Activated CD4-positive, alpha-beta T cell treated with anti-CD3 and anti-CD28 coated beads, Interleukin-2, amount 50 U/mL, for 16 hours (primary cell): ENCODE measurements around the gene VIPR2.
A peak's percentile ranks its signal among the peaks of the same experiment; 100 is the strongest.

Experiments used
- DNase-seq: peaks from one replicate; pipeline ENCODE4 v3.0.0-alpha.2; 2020

Gene VIPR2

DNA sequence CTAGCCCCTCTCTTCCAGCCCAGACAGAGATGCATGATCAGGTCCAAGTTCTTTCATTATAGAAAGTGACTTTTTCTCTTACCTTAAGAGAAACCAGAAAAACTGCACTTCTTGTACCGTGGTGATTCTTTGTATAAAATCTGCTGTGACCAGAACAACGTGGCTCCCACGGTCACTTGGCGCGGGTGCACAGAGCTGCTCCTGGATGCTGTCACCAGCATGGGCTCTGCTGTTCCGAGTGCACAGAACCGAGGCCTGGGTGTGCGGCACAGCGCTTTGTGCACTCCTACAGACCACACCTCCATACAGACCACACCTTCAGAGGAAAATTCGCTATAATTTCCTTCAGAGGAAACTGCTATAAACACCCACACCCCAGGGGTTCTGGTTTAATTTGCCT, 26.0 kb downstream of the VIPR2 start:
- no peak for DNase-seq

DNA sequence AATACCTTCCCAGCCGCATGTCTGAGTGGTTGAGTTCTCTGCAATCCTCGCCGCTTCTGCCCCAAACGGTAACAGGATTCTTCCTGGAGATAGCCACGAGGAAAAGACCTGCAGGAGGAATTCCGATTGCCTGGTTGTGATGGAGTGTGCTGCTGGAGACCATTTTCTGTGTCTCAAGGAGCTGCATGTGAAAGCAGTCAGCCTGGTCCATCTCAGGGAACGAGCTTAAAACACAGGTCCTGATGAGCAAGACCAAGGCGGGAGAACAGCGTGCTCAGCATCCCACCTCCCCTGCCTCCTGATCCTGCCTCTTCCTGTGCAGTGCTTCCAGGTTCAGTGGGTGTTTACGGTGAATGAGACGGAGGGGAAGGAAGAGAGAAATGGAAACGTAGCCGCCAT, 26.5 kb downstream of the VIPR2 start:
- no peak for DNase-seq

DNA sequence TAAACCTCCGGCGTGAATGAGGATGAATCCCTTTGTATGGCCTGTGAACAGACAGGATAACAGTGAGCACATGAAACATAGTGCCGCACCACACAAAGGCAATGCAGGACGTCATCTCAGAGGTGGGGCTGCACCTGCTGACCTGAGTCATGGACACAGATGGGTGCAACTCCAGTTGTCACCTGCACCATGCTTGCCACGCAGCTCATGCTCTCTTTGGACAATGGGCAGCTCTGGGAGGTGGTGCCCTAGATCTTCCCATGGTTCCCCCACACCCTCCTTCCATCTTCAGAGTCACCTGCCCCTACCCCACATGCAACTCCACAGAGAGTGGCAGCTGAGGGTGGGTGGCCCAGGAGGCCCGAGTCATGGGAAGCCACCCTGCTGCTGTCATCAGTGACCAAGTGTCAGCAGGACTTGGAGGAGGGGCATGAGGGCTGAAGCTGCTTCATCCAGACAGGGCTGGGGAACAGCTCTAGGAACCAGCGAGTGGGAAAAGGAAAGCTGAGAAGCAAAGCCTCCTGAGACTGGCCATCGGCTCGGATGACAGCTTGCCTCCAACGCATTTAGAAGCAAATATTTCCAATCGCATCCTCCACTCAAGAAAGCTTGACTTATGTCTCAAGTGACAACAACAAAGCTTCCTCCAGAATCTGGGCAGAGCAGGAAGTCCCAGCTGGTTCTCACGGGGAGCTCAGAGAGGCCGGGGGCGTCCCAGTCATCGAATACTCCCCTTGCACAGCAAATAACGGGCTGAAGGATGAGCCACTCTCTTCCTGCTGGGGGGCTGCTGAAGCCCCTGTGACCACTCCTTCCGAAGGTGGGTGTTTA, 27.1 kb downstream of the VIPR2 start:
- no peak for DNase-seq

DNA sequence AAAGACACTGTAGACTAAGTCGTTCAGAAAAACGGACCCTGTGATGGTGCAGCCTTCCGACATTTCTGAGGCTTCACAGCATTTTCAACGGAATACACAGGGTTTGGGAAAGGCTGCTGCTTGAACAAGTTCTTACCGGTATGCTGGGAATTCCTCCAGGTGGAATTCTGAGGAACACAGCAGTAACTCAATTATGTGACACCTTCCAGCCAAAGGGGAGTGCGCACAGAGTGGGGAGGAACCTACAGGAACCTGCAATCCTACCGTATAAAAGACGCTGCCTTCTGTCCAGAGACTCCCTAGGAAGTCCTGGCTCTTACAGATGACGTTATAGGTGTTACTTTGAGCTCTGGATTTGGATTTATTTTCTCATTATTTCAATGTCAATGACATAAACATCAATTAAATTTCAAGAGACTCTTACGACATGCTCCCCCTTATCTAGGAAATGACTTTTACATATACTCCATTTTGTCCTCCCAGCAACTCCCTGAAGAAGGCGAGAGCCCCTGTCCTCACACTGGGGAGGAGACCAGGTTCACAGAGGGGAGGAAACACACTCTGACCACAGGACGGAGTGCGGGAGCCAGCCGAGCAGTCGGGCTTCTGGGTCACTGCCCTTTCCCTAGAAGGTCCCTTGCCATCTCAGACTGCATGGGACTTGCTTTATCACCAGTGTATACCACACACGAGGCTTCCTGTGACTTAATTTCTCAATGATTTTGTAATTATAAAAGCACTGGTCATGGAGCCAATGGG, 27.9 kb downstream of the VIPR2 start:
- DNase-seq: no peak

DNA sequence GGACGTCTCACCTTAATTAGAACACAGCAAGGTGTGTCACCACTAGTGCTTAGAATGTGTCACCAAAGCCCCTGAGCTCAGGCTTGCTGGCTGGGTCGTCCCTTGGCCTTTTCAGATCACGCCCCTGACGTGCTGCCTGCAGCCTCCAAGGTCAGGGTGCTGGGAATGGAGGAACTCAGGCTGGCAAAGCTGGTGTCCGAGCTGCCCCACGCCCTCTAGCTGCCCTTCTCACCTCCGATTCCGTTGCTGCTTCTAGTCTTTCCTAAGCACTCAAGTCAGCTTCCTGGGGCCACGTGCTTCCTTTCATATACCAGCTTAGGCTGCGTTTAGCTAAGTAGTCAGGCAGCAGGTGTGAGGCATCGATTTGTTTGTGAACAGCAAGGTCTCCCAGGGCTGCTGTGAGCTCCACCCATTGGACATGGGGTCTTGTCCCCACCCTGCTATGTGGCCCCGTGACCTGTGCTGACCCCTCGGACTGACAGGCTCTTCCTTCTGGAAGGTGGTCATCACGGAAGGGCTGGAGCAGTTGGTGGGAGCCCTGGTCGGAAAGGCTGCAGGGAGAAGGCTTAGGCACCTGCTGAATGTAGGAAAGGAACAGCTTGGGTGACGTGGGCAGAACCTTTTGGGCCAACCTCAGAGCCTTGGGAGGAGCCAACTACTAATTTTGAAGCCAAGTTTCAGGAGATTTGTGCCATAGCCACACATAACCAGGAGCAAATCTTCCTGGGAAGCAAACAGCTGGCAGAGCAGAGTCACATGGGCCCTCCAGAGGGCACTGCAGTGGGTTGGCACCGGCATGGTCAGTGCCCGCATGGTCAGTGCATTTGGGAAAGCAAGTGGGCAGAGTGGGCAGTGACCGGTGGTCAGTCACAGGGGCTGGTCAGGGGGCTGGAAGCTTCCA, 28.8 kb downstream of the VIPR2 start:
- no peak for DNase-seq

DNA sequence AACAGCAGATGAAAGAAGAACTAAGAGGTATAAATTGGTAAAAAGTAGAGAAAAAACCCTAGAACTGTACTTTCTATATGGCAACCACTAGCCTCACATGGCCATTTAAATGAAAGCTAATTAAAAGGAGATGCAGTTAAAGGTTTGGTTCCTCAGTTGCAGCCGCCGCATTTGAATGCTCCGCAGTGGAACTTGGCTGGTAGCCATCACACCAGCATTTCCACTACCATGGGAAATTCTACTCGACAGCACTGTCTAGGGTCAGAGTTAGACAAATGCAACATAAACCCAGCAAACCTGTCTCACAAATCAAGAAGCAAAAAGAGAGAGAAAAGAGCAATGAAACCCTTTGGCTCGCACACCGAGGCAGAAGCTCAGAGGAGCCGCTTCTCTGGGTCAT, 29.7 kb downstream of the VIPR2 start:
- no peak for DNase-seq

DNA sequence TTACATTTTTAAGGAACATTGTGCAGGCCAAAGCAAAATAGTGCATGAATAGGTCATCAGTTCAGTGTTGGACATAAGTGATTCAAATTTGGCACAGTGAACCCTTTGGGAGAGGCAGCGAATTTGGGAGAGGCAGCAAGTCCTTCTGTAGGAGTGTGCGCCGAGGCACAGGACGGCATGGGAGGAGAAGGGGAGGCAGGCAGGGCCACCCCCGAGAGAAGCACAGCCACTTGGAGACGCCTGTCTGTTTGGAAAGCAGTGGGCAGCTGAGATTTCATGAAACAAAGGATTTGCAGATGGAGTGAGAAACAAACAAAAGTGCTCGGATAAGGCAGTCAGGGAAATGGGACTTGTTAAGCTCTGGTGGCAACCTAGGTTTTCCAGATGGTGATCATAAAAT, 30.6 kb downstream of the VIPR2 start:
- DNase-seq: no peak

DNA sequence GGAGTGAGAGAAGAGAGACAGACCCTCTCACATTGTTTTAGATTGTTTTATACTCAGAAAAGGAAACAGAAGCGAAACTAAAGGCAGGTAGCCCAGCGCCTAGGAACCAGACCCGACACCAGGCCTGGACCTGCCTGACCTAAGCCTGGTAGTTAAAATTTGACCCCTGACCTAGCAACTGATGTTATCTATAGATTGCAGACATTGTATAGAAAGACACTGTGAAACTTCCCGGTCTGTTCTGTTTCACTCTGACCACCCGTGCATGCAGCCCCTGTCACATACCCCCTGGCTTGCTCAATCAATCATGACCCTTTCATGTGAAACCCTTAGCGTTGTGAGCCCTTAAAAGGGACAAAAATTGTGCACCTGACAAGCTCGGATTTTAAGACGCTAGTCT, 31.6 kb downstream of the VIPR2 start:
- no peak for DNase-seq

DNA sequence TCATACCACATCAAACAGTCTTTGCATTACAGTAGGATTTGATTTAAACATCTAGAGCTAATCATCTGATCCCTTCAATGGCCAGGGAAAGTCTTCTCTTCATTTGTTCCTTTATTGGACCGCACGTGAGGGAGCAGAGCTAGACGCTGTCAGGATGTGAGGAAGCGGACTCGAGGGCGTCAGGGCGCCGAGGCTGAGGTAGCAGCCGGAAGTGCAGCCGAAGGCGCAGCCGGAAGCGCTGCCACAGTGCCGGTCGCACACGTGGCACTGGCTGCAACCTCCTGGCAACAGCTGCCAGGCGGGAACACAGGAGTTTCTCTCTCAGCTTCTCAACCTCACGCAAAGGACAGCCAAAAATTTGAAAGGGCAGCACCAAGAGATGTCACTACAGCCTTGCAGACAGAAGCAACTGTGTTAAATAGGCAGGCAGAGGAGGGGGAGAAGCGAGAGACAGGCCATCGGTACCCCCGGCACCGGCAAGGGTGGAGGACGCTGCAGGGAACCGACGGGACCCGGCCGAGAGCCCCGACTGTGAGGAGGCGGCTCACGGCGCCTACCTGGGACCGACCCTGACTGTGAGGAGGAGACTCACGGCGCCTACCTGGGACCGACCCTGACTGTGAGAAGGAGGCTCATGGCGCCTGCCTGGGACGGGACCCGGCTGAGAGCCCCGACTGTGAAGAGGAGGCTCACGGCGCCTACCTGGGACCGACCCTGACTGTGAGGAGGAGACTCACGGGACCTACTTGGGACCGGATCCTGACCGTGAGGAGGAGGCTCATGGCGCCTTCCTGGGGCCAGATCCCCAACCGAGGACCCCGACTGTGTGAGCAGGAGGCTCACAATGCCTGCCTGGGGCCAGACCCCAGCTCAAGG, 32.3 kb downstream of the VIPR2 start:
- peak; percentile 8 for DNase-seq

DNA sequence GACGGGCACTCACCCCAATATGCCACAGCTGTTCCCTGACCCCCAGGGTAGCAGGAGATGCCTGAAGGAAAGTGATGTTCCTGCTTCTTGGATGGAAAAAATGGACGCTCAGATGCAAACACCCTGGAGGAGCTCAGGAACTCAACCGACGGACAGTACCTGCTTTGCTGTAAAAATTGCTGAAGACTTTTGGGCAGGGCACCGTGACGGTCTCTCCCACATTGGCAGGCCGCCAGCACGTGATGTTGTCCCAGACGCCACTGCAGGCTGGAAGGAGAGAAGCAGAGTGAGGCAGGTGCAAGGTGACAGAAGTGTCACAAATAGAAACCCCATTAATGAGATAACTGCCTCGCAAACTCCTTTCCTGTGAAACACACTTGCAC, 35.0 kb downstream of the VIPR2 start:
- no peak for DNase-seq

DNA sequence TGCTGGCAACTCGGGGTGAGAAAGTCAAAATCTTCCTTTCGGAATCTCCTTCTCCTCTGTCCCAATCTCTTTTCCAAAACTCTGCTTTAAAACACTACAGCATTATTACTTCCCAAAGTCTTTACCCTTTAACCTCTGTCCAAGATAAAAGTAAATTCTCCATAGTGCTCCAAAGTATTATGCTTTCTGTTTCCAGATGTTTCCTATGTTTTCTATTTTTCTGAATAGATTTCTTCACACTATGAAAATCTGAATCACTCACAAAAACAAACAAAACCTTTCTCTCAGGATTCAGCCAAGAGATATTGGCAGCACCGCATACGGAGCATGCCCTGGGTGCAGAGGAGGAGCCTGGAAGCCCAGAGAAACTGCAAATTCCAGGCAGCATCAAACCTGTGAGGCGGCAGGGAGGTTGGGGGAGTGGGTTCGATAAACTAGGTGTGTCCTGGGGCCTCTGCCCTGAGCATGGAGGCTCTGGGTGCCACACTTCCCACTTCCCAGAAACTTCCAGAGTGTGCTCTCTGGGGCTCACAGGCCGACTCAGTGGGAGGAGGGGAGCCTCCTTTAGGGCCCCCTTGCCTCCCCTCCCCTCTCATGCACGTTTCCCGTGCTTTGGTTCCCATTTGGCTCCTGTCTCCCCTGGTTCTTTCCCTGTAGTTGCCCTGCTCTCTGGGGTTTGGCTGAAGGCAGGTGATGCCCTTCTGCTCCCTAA, 35.6 kb downstream of the VIPR2 start:
- DNase-seq: no peak

DNA sequence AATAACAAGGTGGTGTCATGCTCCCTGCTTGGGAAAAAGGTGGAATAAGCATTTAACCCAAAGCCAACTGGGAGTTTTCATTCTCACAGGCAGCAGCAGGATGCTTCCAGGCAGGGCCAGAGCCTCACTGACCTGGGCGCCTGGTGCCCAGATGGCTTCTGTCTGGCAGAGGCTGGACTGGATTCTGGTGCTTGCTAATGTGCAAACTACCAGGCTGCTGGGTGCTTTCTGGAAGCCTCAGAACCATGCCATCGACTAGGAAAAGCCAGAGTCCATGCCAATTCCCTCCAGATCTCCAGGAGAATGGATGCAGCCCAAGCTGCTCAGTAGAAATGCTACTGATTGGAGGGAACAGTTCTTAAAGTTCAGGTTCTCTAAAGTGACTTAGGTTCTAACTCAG, 36.2 kb downstream of the VIPR2 start:
- DNase-seq: no peak

DNA sequence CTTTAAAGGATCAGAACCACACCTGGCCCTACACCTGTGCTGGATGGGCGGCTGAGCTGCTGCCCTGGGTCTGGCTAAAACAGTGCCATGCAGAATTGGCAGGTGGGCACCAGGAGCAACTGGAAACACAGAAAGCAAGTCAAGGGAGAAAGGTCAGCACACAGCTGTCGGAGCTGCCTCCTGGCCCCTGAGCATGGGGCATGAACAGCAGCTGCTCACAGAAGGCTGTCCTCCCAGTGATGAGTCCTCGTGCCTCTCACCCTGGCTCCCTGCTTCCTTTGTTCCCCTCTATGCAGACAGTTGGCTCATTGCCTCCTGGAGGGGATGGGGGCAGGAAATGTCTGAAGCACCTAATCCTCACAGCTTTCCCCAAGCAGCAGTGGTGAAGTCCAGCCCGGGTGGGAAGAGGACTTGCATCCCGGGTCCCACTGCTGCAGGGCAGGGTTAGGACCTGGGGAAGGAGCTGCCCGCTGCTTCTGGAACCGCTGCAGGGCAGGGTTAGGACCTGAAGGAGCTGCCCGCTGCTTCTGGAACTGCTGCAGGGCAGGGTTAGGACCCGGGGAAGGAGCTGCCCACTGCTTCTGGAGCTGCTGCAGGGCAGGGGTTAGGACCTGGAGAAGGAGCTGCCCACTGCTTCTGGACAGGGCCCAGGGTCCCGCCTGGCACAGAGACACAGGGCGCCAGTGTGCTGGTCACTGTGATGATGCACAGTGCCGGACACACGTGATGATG, 37.3 kb downstream of the VIPR2 start:
- no peak for DNase-seq

DNA sequence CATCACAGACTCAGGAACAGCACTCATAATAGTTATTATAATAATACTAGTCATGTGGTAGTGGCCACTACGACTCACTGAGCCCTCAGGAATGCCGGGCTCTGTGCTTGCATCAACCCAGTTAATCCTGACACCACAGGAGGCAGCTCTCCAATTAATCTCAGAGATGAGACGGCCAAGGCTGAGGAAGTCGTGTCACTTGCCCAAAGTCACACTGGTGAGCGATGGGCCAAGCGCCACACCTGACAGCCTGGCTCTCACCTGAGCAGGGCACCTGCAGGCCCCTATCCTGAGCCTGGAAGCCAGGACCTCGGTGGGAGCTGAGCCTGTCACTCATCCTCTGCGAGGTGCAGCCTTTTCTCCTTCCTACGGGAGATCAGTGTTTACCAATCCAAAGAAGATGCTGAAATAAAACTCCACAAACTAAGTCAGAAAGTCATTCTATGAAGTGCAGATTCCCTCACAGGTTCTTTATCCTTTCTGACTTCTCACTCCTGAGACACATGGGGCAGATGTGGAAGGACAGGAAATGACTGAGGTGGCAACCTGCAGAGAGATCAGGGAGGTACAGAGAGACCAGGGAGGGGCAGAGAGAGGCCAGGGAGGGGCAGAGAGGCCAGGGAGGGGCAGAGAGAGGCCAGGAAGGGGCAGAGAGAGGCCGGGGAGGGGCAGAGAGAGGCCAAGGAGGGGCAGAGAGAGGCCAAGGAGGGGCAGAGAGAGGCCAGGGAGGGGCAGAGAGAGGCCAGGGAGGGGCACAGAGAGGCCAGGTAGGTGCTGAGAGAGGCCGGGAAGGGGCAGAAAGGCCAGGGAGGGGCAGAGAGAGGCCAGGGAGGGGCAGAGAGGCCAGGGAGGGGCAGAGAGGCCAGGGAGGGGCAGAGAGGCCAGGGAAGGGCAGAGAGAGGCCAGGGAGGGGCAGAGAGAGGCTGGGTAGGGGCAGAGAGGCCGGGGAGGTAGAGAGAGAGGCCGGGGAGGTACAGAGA, 38.5 kb downstream of the VIPR2 start:
- DNase-seq: no peak

DNA sequence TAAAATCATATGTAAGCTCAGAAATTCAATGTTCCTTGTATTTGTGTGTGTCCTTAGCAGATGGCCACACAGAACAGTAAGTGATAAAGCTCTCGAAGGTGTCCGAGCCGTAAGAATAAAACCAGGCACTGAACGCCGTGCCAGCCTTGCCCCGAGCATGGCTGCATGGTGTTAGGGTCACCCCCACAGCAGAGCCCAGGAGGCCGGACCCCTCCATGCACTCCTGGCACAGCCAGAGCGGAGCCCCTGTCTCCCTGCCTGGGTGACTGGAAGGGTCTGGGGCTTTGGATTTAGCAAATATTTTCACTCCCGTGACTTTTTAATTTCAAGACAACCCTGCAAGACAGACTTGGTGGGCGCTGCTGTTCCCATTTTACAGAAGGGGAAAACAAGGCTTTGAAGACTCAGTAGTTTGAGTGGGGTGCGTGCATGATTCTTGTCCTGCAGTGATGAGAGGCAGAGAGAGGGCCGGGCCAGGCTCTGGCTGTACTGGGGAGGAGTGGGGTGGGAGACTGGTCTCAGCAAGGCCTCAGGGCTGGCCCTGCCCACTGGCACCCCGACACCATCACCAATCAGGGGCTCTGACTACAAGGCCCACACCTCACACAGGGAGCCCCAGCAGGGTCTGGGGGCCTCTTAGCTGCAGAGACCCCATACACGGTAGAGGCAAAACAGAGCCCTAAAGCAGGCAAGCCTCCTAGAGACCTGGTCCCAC, 39.4 kb downstream of the VIPR2 start:
- DNase-seq: no peak

DNA sequence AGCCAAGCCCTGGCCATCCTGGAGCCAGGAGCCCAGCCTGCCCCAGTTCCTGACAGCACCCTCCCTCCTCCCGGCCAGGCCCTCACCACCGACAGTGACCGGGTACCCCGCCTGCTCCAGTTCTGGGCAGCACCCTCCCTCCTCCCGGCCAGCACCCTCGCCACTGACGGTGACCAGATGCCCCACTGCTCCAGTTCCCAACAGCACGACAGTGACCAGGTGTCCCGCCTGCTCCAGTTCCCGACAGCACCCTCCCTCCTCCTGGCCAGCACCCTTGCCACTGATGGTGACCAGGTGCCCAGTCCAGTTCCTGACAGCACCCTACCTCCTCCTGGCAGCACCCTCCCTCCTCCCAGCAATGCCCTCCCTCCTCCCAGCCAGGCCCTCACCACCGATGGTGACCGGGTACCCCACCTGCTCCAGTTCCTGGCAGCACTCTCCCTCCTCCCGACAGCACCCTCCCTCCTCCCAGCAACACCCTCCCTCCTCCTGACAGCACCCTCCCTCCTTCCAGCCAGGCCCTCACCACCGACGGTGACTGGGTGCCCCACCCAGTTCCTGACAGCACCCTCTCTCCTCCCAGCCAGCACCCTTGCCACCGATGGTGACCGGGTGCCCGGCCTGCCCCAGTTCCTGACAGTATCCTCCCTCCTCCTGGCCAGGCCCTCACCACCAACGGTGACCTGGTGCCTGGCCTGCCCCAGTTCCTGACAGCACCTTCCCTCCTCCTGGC, 40.3 kb downstream of the VIPR2 start:
- DNase-seq: no peak

DNA sequence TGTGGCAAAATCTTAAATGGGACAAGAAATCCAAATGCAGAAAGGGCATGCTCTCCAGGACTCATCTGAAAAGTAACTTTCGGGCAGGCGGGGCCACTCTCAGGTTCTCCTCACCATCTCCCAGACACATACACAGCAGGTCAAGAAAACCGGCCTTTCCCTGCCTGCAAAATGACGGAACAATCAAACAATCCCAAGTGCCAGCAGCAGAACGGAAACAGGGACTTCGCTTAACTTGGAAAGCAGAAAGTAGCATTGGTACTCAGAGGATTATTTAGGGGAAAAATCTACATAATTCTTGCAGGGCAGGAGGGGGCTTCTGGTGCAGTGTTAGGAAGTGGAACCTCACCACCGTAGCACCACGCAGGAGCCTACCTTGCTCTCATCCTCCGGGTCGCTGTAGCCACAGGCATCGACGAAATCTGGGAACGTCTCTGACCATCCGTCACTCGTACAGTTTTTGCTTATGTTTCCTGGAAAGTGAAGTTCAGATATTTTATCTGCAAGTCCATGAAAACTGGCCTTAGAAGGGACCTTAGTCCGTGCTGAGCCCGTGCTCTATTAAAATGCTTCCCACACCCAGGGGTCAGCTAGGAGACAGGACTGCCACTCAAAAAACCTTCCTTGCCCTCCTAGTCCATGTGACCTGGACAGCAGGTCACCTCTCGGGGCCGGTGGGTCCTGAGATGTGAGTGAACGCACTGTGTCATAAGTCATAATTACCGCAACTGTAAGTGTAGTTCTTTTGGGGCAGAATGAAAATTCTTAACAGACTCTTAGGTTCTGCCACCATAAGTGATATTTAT, 41.1 kb downstream of the VIPR2 start:
- DNase-seq: no peak
